Colon (tissue), 2 donors: ENCODE results near the gene HIVEP3.

Experiments
- FAIRE-seq: peaks from 2 replicates; lab custom pipeline; 2012; peaks lifted over from hg19 to GRCh38; lab: Jason Lieb, UNC
- donor health status: control.
- donor health status: control.

The HIVEP3 gene

GRCh38 chr1:41870076-41870562 is 48.6 kb downstream of the HIVEP3 start:
- FAIRE-seq = no peak

DNA sequence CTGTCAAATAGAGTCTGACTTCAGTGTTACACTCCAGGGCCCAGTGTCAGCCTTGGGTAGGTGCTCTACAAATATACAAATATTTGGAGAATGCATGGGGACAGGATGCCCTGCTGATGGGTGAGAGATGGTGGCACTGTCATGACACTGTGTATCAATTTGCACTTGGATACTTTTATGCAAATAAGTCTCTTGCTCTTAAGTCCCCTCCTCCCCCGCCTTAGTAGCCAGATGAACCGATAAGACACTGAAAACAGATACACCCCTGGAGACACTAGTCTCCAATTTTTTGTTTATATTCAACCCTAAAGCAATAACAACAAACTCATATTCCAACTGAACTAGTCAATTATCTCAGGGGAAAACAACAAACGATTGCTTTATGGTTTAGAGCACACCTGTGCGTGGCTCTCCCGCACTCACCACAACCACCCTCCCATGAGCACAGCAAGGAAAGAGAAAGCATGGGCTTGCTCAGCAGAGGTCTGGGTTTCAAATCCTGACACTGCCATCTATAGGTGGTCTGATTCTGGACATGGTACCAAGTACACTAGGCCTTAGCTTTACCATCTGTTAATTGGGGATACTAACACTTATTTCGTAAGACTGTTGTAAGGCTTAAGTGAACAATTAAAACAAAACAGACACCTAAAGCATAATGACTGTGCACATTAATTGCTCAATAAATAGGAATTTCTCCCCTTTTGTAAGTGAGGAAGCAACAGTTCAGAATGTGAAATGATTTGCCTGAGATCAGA is 50.3 kb downstream of the HIVEP3 start:
- FAIRE-seq = no peak

DNA sequence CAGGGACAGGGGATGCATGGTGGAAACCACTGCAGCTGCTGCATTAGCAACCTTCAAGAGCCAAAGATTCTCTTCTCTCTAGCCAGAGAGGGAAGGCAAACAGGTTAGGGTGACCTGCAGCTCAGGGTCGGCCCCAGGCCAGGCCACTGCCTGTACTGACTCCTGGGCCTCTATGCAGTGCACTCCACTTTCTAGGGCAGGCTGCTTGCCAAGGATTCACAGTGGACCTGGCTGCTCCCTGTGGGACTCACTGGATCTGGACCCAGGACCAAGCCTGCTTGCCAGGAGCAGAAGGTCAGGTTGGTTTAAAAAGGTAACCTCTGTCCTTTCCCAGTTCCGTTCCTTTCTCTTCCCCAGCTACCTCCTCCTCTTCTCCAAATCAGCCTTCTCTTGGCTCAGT is 52.4 kb downstream of the HIVEP3 start:
- no peak for FAIRE-seq

DNA sequence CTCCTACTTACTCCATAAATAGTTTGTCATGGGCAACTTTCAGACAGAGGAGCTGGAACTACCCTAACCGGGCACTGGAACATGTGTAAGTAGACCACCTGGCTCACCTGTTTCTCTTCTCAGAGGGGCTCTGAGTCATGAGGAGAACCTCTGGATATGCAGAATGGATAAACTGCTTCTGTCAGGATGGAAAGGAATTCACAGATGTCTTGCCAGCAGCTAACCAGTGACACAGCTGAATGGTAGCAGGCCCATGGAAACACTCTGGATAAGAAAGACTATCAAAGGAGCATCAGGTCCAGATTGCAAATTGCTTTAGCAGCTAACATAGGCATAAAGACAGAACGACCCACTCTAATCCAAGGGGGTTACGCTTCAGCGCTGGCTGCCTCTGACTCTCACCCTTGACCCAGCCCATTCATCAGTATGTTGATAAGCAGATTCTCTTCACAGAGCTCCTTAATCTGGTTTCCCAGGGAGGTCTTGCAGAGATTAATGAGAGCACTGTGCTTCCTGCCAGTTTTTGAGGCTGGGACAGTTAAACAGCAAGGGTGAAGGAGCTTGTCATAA is 54.2 kb downstream of the HIVEP3 start:
- no peak for FAIRE-seq

DNA sequence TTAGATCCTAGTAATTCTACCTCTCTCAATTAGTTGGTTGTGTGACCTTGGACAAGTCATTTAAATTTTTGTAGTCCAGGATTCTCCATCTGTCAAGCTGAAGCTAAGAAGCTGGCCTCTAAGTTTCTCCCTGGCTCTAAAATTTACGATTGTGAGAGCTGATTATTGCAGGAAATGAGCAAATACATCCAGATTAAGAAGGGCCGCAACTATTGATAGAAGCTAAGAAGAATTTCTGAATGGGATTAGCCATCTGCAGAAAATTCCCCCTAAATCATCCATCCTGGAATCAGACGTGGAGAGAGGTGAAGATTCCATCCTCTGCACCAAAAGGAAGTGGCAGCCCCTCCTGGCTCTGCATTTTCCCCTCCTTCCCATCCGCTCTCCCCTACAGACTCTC is 55.0 kb downstream of the HIVEP3 start:
- FAIRE-seq = no peak

DNA sequence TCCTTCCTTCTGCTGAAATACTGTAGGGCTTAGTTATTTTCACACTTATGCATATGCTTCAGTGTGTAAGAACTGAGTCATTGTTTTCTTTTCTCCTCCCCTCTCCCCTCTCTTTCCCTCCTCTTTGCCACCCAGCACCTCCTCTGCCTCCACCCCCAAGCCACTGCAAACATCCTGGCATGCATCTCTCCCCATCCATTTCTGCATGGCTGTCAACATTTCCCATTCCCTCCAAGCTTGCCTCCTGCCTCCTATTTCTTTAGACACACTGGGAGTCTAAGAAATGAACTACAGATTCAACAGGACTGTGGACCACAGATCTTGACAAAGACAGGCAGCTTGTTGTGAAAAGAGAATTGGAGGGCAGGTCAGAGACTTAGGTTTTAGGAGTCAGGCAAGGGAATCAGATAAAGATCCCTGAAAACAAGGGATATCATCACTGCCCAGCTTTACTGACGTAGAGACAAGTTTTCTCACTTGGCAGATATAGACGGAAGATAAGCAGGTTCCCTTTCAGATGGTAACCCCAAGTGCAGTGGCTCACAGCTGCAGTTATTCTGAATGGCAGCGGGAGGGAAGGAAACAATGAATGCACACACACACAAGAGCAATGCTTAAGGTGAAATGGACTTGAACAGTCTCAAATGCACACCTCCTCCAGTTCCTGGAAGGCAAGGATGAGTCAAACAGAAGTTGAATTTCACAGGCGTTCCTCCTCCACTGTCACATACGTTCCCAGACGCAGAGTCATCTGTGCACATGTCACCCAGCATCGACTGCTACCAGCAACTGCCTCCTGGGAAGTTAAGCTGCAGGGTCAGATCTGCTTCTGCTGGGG is 56.1 kb downstream of the HIVEP3 start:
- FAIRE-seq = no peak

- no peak for FAIRE-seq
Measured at GRCh38 chr1:41861535-41862383, 57.0 kb downstream of the HIVEP3 start.

DNA sequence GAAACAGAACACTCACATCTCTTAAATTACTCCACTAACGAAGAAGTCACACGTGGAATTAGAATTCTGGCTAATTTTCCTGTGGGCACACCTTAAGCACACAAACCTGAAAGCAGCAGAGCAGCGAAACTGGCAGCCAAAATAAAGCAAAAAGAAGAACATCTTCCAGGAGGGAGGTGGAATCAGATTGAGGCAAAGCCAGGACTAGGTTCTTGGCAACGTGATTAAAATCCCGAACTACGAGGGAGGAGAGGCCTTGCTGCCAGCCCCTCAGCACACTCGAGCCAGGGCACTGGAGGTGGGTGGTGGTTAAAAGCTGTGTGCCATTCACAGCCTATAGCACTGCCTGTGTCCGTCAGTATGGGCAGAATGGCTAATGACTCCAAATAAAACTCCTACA is 58.0 kb downstream of the HIVEP3 start:
- FAIRE-seq = no peak

DNA sequence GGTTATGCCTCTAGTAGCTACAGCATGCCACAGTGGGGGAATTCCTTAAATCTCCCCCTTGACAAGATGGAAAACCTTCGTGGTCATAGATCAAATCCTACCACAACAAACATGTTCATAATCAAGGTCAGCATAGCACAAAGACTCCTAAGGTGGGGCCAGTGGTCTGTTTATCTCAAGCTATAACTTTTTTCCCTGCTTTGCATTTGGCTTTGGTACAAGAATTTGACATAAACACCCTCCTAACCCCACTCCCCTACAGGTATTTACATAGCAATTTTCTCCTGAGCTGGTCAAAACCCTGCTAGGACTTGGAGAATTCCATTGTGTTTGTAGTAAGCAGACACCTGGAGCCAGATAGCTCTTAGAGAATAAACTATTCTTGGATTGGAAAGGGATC is 58.5 kb downstream of the HIVEP3 start:
- no peak for FAIRE-seq

GRCh38 chr1:41859686-41860085 is 59.0 kb downstream of the HIVEP3 start:
- no peak for FAIRE-seq

GRCh38 chr1:41856944-41857285 is 61.8 kb downstream of the HIVEP3 start:
- FAIRE-seq = no peak

- no peak for FAIRE-seq
Measured at GRCh38 chr1:41856151-41856943, 62.4 kb downstream of the HIVEP3 start.

GRCh38 chr1:41855713-41856112 is 63.0 kb downstream of the HIVEP3 start:
- no peak for FAIRE-seq

- FAIRE-seq = no peak
Measured at GRCh38 chr1:41853907-41854306, 64.8 kb downstream of the HIVEP3 start.

DNA sequence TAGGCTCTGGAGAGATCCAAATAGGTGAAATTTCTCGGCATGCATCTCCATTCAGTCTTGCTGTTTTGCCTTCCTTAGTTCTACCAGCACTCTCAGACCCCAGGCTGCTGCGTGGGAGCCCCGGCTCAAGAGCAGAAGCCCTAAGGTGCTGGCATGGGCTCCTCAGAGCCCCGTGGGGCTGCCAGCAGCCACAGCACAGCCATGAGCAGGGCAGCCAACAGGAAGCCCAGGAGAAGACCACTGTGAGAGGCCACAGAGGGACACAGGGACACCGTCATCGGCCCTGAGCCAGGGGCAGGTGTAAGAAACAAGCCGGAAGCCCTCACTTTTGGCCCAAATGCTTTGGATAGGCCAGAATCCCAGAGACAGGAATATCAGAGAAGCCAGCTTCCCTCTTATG is 66.6 kb downstream of the HIVEP3 start:
- FAIRE-seq = no peak

DNA sequence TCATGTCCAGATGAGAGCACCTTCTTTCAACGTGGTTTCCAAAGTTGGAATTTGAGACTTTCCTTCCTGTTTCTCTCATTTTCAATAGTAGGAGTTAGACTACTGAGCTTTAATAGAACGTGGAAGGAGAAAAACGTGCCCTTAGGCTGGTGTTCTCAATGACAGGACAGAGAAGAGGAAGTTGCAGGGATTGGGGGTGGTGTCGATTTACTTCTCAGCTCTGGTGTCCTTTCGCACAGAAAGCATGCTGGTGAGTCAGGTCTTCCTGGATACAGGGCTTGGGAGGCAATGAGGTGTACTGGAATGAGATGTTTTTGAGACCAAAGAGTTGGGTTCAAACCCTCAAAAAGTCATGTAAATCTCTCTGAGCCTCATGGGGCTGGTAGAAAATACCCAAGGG is 67.1 kb downstream of the HIVEP3 start:
- no peak for FAIRE-seq

DNA sequence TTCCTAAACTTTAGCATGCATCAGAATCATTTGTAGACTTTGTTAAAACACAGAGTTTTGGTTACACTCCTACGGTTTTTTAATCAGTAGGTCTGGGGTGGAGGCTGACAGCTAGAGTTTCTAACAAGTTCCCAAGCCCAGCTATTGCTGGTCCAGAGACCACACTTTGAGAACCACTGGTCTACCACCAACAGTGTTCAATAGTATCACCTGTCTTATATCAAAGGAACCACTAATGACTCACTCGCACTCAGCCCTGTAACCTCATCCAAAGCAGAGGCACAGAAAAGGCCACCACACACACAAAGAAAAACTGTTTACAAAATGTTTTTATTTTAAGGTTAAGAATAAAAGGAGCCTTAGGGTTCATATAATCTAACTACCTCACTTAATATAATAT is 68.7 kb downstream of the HIVEP3 start:
- no peak for FAIRE-seq

DNA sequence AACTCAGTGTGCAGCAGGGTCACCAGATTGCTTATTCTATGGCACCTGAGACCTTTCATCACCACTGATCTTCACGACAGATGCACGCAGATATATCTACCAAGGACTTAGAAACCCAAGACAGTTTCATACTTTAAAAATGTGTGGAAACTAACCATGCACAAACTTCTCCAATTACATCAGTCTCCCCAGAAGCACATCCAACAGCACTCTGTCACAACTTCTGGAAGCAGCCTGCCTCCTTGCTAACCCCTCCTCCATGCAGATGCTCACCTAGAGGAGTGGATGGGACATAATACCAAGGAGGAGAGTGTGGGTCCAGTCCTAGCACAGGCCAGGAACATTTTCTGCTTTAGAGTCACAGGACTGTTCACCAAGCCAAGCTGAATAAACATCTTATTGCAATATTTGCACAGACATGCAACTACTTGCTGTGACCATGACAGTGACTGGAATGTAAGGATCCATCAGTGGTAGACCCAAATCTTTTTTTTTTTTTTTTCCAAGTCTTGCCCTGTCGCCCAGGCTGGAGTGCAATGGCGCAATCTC is 69.4 kb downstream of the HIVEP3 start:
- FAIRE-seq = no peak

- no peak for FAIRE-seq
Measured at GRCh38 chr1:41848216-41848952, 70.3 kb downstream of the HIVEP3 start.

GRCh38 chr1:41847733-41848132 is 71.0 kb downstream of the HIVEP3 start:
- no peak for FAIRE-seq
